GM21737 (cell line): ENCODE measurements around the gene RPIA.
"Not testable (repeated sequence)": the region's sequence is repeated elsewhere in the genome, so short reads cannot be mapped to it uniquely, and the experiment has no call there.

Source experiments
- ATAC-seq: cut with Tn5 transposase; IDR thresholded peaks from one replicate; pipeline ENCODE4 v1.9.1; 2021; ENCODE audit warnings: mild to moderate bottlenecking, moderate library complexity; ENCODE audit not compliant: unreplicated experiment

Gene RPIA

GRCh38 chr2:88691339-88692183, at the start of gene RPIA:
RPIA (plus strand) TSS chr2:88691673; CDS start chr2:88691699, 26 bp downstream.
- ATAC-seq, result peak; percentile 98

- ATAC-seq, result no peak
Observed at GRCh38 chr2:88642278-88642677, 49.2 kb upstream of the RPIA start.

GRCh38 chr2:88645291-88645882, 46.1 kb upstream of the RPIA start:
- not testable (repeated sequence) for ATAC-seq

GRCh38 chr2:88651646-88652045, 39.8 kb upstream of the RPIA start:
- no peak for ATAC-seq

GRCh38 chr2:88654714-88655113, 36.8 kb upstream of the RPIA start:
- ATAC-seq, result no peak

- no peak for ATAC-seq
Observed at GRCh38 chr2:88656690-88657089, 34.8 kb upstream of the RPIA start.

GRCh38 chr2:88657131-88657530, 34.3 kb upstream of the RPIA start:
- no peak for ATAC-seq

- no peak for ATAC-seq
Observed at GRCh38 chr2:88658326-88658725, 33.1 kb upstream of the RPIA start.

GRCh38 chr2:88658881-88659537, 32.5 kb upstream of the RPIA start:
- no peak for ATAC-seq

- ATAC-seq, result no peak
Observed at GRCh38 chr2:88659538-88659915, 31.9 kb upstream of the RPIA start.

- no peak for ATAC-seq
Observed at GRCh38 chr2:88660622-88661021, 30.9 kb upstream of the RPIA start.

GRCh38 chr2:88666576-88666975, 24.9 kb upstream of the RPIA start:
- no peak for ATAC-seq

- ATAC-seq, result no peak
Observed at GRCh38 chr2:88667219-88667618, 24.3 kb upstream of the RPIA start.

- ATAC-seq, result no peak
Observed at GRCh38 chr2:88668862-88669261, 22.6 kb upstream of the RPIA start.

GRCh38 chr2:88669482-88670214, 21.8 kb upstream of the RPIA start:
- ATAC-seq, result no peak

- ATAC-seq, result no peak
Observed at GRCh38 chr2:88671786-88672427, 19.6 kb upstream of the RPIA start.

- ATAC-seq, result no peak
Observed at GRCh38 chr2:88673363-88673762, 18.1 kb upstream of the RPIA start.

- ATAC-seq, result no peak
Observed at GRCh38 chr2:88680266-88680902, 11.1 kb upstream of the RPIA start.

GRCh38 chr2:88680916-88681315, 10.6 kb upstream of the RPIA start:
- no peak for ATAC-seq
